Fibroblast of villous mesenchyme (primary cell): ENCODE measurements around the gene PGAM2. TPM values are rescaled to one million over a fixed set of nuclear protein-coding genes. Genes with fewer than 3 reads are reported as not detected.

Experiments
- DNase-seq: peaks from one replicate; pipeline ENCODE4 v3.0.0-alpha.2; 2010; ENCODE audit warnings: low read depth
- H3K4me3 ChIP-seq: 2 replicates; pipeline ENCODE4 v1.5.1; 2011; ENCODE audit warnings: low read depth, mild to moderate bottlenecking, low read length
- total RNA-seq: library from RNA; depleted of rRNA; stranded (reverse); fragments of >200 nt; gene quantifications from 2 replicates; pipeline ENCODE4 v1.2.3, GENCODE V29; 2012
- TF ChIP-seq, protein P1 (sequence below): IDR thresholded peaks from 2 replicates; pipeline ENCODE4 v1.5.1; 2012; ENCODE audit warnings: low read depth, mild to moderate bottlenecking, low read length; ENCODE audit not compliant: insufficient read depth

Gene PGAM2
- total RNA-seq, 1 donor = under 0.01 TPM

GRCh38 chr7:44063894-44064651 is 1.3 kb downstream of the PGAM2 start:
- TF ChIP-seq, protein P1, sequence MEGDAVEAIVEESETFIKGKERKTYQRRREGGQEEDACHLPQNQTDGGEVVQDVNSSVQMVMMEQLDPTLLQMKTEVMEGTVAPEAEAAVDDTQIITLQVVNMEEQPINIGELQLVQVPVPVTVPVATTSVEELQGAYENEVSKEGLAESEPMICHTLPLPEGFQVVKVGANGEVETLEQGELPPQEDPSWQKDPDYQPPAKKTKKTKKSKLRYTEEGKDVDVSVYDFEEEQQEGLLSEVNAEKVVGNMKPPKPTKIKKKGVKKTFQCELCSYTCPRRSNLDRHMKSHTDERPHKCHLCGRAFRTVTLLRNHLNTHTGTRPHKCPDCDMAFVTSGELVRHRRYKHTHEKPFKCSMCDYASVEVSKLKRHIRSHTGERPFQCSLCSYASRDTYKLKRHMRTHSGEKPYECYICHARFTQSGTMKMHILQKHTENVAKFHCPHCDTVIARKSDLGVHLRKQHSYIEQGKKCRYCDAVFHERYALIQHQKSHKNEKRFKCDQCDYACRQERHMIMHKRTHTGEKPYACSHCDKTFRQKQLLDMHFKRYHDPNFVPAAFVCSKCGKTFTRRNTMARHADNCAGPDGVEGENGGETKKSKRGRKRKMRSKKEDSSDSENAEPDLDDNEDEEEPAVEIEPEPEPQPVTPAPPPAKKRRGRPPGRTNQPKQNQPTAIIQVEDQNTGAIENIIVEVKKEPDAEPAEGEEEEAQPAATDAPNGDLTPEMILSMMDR = no peak
- no peak overlapping the region for H3K4me3 ChIP-seq
- no peak for DNase-seq

DNA sequence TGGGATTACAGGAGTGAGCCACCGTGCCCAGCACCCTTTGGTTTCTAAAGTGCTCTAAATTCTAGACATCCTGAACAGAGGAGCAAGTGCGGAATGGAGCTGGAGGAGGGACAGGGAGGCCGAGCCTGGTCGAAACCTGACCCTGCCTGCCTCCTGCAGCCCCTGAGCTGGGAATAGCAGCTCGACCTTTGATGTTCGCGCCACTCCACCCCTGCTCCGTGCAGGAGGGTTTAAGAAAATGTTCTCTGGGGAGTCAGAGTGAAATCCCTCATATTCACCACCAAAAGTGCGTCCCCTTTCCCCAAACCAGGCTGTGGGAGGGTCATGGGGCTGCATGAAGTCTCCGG is 1.8 kb downstream of the PGAM2 start:
- TF ChIP-seq, protein P1 = no peak
- H3K4me3 ChIP-seq = no peak overlapping the region
- no peak for DNase-seq

DNA sequence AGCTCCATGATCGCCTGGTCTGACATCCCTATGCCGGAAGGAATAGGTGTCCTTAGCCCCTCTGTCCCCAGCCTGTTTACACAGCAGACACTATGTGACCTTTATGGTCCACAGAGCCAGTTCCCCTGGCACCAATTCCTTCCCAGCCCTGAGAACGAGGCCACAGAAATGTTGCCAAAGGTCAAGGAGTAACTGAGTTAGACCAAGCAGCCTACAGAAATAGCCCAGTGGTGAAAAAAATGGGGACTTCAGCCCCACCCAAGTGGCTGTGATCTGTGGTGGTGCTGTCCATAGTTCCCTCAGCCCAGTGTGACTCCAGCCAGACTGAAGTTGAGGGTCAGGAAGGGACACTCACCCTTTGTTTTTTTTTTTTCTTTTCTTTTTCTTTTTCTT is 2.5 kb downstream of the PGAM2 start:
- no peak for DNase-seq
- no peak overlapping the region for H3K4me3 ChIP-seq
- TF ChIP-seq, protein P1 = no peak

- no peak for DNase-seq
- no peak overlapping the region for H3K4me3 ChIP-seq
- TF ChIP-seq, protein P1 = no peak
Observed at GRCh38 chr7:44062180-44062902, 3.0 kb downstream of the PGAM2 start.

- H3K4me3 ChIP-seq = no peak overlapping the region
- TF ChIP-seq, protein P1 = no peak
- DNase-seq = no peak
Observed at GRCh38 chr7:44061645-44062179, 3.7 kb downstream of the PGAM2 start.

- TF ChIP-seq, protein P1 = no peak
Observed at GRCh38 chr7:44060948-44061644, 4.3 kb downstream of the PGAM2 start.

More at GRCh38 chr7:44060948-44061644, 4.3 kb downstream of the PGAM2 start:
- no peak for DNase-seq
- H3K4me3 ChIP-seq = no peak overlapping the region
